Measurements from ENCODE around the gene PLCL2. TPM values are rescaled to one million over a fixed set of nuclear protein-coding genes. Genes with fewer than 3 reads are reported as not detected.

The PLCL2 gene
- total and polyA plus RNA-seq, 10 of the 15 experiments (the other 5 are each of a cell fraction or from before 2014, with no cell fraction given), result 7.5 to 37.3 (median 21.7) TPM

DNA sequence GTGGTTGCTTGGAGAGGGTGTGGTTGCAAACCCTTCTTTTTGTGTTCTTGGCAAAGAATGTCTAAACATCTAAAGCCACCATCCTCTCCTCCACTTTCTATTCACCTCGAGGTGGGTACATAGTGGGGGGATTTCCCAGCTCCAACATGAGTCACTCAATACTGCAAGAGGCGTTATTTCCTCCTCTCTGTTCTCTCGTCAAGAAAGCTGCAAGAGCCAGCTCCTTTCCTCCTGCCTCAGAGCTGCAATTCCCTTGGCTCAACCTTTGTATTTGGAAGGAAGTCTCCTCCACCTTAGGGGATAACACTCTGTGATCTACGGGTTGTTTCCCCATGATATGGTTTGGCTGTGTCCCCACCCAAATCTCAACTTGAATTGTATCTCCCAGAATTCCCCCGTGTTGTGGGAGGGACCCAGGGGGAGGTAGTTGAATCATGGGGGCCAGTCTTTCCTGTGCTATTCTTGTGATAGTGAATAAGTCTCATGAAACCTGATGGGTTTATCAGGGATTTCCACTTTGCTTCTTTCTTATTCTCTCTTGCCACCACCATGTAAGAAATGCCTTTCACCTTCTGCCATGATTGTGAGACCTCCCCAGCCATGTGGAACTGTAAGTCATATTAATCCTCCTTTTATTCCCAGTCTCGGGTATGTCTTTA, 138.4 kb downstream of the PLCL2 start (continued):
- TF ChIP-seq, protein P1, sequence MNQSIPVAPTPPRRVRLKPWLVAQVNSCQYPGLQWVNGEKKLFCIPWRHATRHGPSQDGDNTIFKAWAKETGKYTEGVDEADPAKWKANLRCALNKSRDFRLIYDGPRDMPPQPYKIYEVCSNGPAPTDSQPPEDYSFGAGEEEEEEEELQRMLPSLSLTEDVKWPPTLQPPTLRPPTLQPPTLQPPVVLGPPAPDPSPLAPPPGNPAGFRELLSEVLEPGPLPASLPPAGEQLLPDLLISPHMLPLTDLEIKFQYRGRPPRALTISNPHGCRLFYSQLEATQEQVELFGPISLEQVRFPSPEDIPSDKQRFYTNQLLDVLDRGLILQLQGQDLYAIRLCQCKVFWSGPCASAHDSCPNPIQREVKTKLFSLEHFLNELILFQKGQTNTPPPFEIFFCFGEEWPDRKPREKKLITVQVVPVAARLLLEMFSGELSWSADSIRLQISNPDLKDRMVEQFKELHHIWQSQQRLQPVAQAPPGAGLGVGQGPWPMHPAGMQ (IDR thresholded peaks at IDR 0.05; ENCODE audit: borderline replicate concordance), result no peak
- 0 out of 2 replicates have a peak, but pooled peaks have one; percentile 24 for TF ChIP-seq MTA3 (IDR thresholded peaks at IDR 0.05; ENCODE audit: borderline replicate concordance, low read length)
- no peak for TF ChIP-seq CHD2 (IDR thresholded peaks at IDR 0.05; ENCODE audit: borderline replicate concordance, low read depth, low read length)
- no peak for TF ChIP-seq TCF3 (IDR thresholded peaks at IDR 0.05; ENCODE audit: borderline replicate concordance, insufficient read depth, low read depth, low read length)
- TF ChIP-seq, protein P2, sequence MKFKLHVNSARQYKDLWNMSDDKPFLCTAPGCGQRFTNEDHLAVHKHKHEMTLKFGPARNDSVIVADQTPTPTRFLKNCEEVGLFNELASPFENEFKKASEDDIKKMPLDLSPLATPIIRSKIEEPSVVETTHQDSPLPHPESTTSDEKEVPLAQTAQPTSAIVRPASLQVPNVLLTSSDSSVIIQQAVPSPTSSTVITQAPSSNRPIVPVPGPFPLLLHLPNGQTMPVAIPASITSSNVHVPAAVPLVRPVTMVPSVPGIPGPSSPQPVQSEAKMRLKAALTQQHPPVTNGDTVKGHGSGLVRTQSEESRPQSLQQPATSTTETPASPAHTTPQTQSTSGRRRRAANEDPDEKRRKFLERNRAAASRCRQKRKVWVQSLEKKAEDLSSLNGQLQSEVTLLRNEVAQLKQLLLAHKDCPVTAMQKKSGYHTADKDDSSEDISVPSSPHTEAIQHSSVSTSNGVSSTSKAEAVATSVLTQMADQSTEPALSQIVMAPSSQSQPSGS (IDR thresholded peaks at IDR 0.05; ENCODE audit: low read length), result 0 out of 2 replicates have a peak, but pooled peaks have one; percentile 30
- peak; percentile 52; the same call in 1 of the 2 replicates for TF ChIP-seq ATF7 (IDR thresholded peaks at IDR 0.05; ENCODE audit: low read depth)
- TF ChIP-seq, protein P3, sequence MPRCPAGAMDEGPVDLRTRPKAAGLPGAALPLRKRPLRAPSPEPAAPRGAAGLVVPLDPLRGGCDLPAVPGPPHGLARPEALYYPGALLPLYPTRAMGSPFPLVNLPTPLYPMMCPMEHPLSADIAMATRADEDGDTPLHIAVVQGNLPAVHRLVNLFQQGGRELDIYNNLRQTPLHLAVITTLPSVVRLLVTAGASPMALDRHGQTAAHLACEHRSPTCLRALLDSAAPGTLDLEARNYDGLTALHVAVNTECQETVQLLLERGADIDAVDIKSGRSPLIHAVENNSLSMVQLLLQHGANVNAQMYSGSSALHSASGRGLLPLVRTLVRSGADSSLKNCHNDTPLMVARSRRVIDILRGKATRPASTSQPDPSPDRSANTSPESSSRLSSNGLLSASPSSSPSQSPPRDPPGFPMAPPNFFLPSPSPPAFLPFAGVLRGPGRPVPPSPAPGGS (IDR thresholded peaks at IDR 0.05; ENCODE audit: borderline replicate concordance, insufficient read depth, low read depth, low read length, poor library complexity, severe bottlenecking), result peak; percentile 62
- TF ChIP-seq JUNB (IDR thresholded peaks at IDR 0.05), result peak; percentile 53; the same call in 1 of the 2 replicates
- peak; percentile 57 for TF ChIP-seq DPF2 (IDR thresholded peaks at IDR 0.05)
- no peak for TF ChIP-seq SUZ12 (IDR thresholded peaks at IDR 0.05; ENCODE audit: unreplicated experiment)
- TF ChIP-seq IKZF1 (conservative IDR thresholded peaks at IDR 0.05), result peak; percentile 75
- TF ChIP-seq FOXM1 (IDR thresholded peaks at IDR 0.05; ENCODE audit: low read depth, low read length), result peak; percentile 54; the same call in 1 of the 2 replicates
- peak; percentile 51 for TF ChIP-seq RUNX3 (IDR thresholded peaks at IDR 0.05; ENCODE audit: low read length)
- TF ChIP-seq NFIC (IDR thresholded peaks at IDR 0.05; ENCODE audit: low read depth, low read length), result peak; percentile 49; the same call in 1 of the 2 replicates
- TF ChIP-seq MEF2B (IDR thresholded peaks at IDR 0.05; ENCODE audit: partially characterized antibody, poor library complexity, severe bottlenecking), result peak; percentile 40
- peak; percentile 55 for TF ChIP-seq CREM (IDR thresholded peaks at IDR 0.05; ENCODE audit: low read depth)

Measured in GM12878 (cell line).